Measurements from ENCODE around the gene B9D1.

The B9D1 gene

GRCh38 chr17:19362277-19363113 is at the start of gene B9D1:
TSS of gene B9D1 (minus strand) at chr17:19362723. CDS start at chr17:19362569, 154 bp downstream.
- Histone ChIP-seq H3K27me3 (ENCODE audit: control insufficient read depth, low read length) (peaks cover 12% of the 10 kb centered on the region), H3F3A (ENCODE audit: control insufficient read depth, insufficient read depth) (no peaks in the 10 kb centered on the region), H3K4me3 (ENCODE audit: low read length) (peak within 1 kb of the TSS; percentile 89), H3K36me3 (ENCODE audit: control insufficient read depth, low read length) (no peaks in the 10 kb centered on the region), H3K27ac (ENCODE audit: low read depth, low read length) (no peak within 1 kb of the TSS), H3K9me2 (replicated peaks; ENCODE audit: control insufficient read depth, low read length) (no peaks in the 10 kb centered on the region), H3K79me2 (ENCODE audit: control insufficient read depth, low read length) (no peaks in the 10 kb centered on the region), H3K9me3 (ENCODE audit: control insufficient read depth, insufficient read depth, low read length) (no peaks in the 10 kb centered on the region), H3K4me1 (ENCODE audit: control insufficient read depth, low read length) (peaks cover 13% of the 10 kb centered on the region), H4K20me1 (ENCODE audit: control insufficient read depth, insufficient read depth, low read depth, low read length) (no peaks in the 10 kb centered on the region), H3K4me2 (ENCODE audit: low read length) (peak within 1 kb of the TSS; percentile 71)
- TF ChIP-seq CTCF (IDR thresholded peaks at IDR 0.05; ENCODE audit: low read depth, low read length, poor library complexity, severe bottlenecking) (peak; percentile 97), EZH2phosphoT487 (IDR thresholded peaks at IDR 0.05; ENCODE audit: borderline replicate concordance, low read length) (no peak)

GRCh38 chr17:19411631-19412030 is 49.1 kb upstream of the B9D1 start:
- H3K4me2 ChIP-seq (ENCODE audit: low read length) = no peak overlapping the region
- no peaks in the 10 kb centered on the region for H3K9me3 ChIP-seq (ENCODE audit: control insufficient read depth, insufficient read depth, low read length)
- H4K20me1 ChIP-seq (ENCODE audit: control insufficient read depth, insufficient read depth, low read depth, low read length) = no peaks in the 10 kb centered on the region
- no peaks in the 10 kb centered on the region for H3K79me2 ChIP-seq (ENCODE audit: control insufficient read depth, low read length)
- H3K4me3 ChIP-seq (ENCODE audit: low read length) = no peak overlapping the region
- H3K27ac ChIP-seq (ENCODE audit: low read depth, low read length) = no peak overlapping the region
- no peaks in the 10 kb centered on the region for H3K9me2 ChIP-seq (replicated peaks; ENCODE audit: control insufficient read depth, low read length)
- no peaks in the 10 kb centered on the region for H3F3A ChIP-seq (ENCODE audit: control insufficient read depth, insufficient read depth)
- H3K4me1 ChIP-seq (ENCODE audit: control insufficient read depth, low read length) = no peaks in the 10 kb centered on the region
- H3K36me3 ChIP-seq (ENCODE audit: control insufficient read depth, low read length) = no peaks in the 10 kb centered on the region
- TF ChIP-seq EZH2phosphoT487 (IDR thresholded peaks at IDR 0.05; ENCODE audit: borderline replicate concordance, low read length) (no peak), CTCF (IDR thresholded peaks at IDR 0.05; ENCODE audit: low read depth, low read length, poor library complexity, severe bottlenecking) (no peak)
- no peaks in the 10 kb centered on the region for H3K27me3 ChIP-seq (ENCODE audit: control insufficient read depth, low read length)

- TF ChIP-seq CTCF (IDR thresholded peaks at IDR 0.05; ENCODE audit: low read depth, low read length, poor library complexity, severe bottlenecking) = no peak
- no peak for TF ChIP-seq EZH2phosphoT487 (IDR thresholded peaks at IDR 0.05; ENCODE audit: borderline replicate concordance, low read length)
- H3K27me3 ChIP-seq (ENCODE audit: control insufficient read depth, low read length) = no peaks in the 10 kb centered on the region
- H3K79me2 ChIP-seq (ENCODE audit: control insufficient read depth, low read length) = no peaks in the 10 kb centered on the region
- H3K4me1 ChIP-seq (ENCODE audit: control insufficient read depth, low read length) = no peaks in the 10 kb centered on the region
- H4K20me1 ChIP-seq (ENCODE audit: control insufficient read depth, insufficient read depth, low read depth, low read length) = no peaks in the 10 kb centered on the region
- H3K9me2 ChIP-seq (replicated peaks; ENCODE audit: control insufficient read depth, low read length) = no peaks in the 10 kb centered on the region
- no peaks in the 10 kb centered on the region for H3K9me3 ChIP-seq (ENCODE audit: control insufficient read depth, insufficient read depth, low read length)
- H3F3A ChIP-seq (ENCODE audit: control insufficient read depth, insufficient read depth) = no peaks in the 10 kb centered on the region
- no peak within 1 kb of the TSS for H3K4me2 ChIP-seq (ENCODE audit: low read length)
- no peak within 1 kb of the TSS for H3K4me3 ChIP-seq (ENCODE audit: low read length)
- no peaks in the 10 kb centered on the region for H3K36me3 ChIP-seq (ENCODE audit: control insufficient read depth, low read length)
- no peak within 1 kb of the TSS for H3K27ac ChIP-seq (ENCODE audit: low read depth, low read length)
Observed at GRCh38 chr17:19410875-19411620, 48.5 kb upstream of the B9D1 start, which contains the start of gene RNF112. TSS of gene RNF112 (plus strand) at chr17:19411232. CDS start at chr17:19411409, 177 bp downstream.
